DMS114 treated with DMSO at 0.1 percent for 48 hours (cell line): ENCODE results near the gene CFAP54.

Experiments
- DNase-seq: peaks from one replicate; lab custom pipeline; 2025; ENCODE audit not compliant: unreplicated experiment; lab: John Stamatoyannopoulos, UW

The CFAP54 gene

GRCh38 chr12:96814200-96814599 is 324.8 kb downstream of the CFAP54 start:
- no peak for DNase-seq

GRCh38 chr12:96821592-96821991 is 332.2 kb downstream of the CFAP54 start:
- no peak for DNase-seq

- DNase-seq = no peak
Observed at GRCh38 chr12:96822641-96823040, 333.3 kb downstream of the CFAP54 start.

DNA sequence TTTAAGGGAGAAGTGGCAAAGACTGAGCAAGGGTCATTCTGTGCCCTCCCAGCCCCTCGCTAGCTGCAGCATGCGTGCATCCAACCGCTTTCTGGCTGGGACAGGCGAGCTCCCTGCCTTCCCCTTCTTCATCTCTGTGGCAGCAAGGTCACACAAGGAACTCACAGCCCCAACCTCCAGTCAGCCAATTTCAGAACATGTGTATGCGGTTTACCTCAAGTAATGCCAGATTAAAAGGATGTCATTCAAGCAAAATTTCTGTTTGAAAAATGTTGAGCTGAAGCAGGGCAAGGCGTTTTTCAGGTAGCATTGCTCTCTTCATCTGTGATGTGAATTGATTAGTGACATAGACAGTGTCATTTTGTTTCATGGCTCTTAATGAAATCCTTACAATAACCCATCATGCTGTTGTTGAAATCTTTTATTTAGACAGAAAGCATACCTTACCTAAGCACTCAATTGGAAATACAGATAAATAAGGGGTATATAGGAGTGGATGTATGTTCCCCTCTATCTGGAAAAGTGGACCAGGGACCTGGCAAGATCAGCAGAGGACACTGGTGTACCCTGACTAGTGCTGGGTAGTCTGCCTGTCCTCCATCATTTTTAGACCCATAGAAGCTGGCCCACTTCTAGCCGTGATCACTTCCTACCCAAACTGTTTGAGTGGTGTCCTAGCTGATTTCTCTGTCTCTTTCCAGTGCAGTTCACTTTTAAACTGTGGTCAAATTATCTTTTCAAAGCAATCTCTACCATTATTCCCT is 334.9 kb downstream of the CFAP54 start:
- DNase-seq = no peak

- no peak for DNase-seq
Observed at GRCh38 chr12:96824838-96825236, 335.5 kb downstream of the CFAP54 start.

- DNase-seq = no peak
Observed at GRCh38 chr12:96828169-96828789, 338.9 kb downstream of the CFAP54 start.

GRCh38 chr12:96829354-96829753 is 340.0 kb downstream of the CFAP54 start:
- no peak for DNase-seq

- no peak for DNase-seq
Observed at GRCh38 chr12:96831346-96831745, 342.0 kb downstream of the CFAP54 start.

DNA sequence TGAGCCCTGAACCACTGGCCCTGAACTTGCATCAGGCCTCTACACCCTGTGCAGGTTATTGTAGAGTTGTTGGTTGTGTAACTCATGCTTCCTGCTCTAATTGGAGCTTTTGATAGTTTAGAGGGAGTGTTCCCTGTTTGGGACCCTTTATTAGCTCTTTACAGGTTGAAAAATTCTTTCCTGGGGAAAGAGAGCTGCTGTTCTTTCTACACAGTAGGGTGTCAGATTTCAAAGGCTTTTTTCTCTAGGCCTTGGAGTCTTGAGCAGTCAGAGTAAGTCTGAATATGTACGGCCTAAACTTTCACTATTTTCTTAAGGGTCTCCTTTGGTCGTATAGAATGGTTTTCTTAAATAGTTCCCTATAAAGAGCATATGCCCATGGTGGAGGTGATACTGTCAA is 356.9 kb downstream of the CFAP54 start:
- no peak for DNase-seq

DNA sequence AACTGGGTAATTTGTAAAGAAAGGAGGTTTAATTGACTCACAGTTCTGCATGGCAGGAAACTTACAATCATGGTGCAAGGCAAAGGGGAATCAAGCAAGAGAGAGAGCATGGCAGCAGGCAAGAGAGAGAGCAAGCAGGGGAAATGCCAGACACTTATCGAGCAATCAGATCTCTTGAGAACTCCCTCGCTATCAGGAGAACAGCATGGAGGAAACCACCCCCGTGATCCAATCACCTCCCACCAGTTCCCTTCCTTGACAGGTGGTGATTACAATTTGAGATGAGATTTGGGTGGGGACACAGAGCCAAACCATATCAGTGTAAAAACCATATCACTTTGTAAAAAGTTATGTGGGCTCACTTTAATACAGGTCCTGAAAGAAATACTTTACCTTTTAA is 361.3 kb downstream of the CFAP54 start:
- DNase-seq = no peak

GRCh38 chr12:96858162-96858561 is 368.8 kb downstream of the CFAP54 start:
- no peak for DNase-seq

DNA sequence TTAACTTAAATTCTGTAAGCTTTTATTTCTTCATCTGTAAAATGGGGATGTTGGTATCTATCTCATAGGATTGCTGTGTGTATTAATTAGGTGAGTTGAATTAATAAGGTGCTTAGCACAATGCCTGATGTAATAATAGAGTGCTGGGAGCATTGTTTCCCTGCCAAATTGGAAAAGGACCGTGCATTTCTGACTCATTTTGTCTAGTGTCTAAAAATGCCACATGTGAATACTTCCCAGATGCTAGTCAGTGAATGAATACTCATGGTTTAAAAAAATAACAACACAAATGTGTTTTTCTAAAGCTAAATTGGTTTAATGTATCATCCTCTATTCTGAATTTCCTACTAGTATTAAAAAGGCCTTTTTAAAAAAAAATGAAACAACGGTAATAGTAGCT is 372.3 kb downstream of the CFAP54 start:
- no peak for DNase-seq

DNA sequence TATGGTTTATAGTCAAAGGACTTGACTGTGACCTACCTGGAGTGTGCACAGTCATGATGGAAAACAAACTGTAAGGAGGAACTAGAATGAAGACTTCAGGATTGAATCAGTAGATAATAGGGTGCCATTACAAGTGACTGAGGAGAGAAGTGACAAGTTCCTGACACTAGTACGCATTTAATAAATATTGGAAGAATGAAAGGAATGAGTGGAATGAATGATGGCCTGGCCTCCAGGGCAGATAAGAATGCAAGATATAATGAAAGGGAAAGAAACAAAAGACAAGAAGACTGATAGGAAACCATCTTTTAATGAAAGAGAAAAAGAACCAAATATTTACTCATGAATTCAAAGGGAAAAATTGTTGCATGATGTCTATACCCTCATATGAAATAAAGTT is 372.9 kb downstream of the CFAP54 start:
- DNase-seq = no peak

DNA sequence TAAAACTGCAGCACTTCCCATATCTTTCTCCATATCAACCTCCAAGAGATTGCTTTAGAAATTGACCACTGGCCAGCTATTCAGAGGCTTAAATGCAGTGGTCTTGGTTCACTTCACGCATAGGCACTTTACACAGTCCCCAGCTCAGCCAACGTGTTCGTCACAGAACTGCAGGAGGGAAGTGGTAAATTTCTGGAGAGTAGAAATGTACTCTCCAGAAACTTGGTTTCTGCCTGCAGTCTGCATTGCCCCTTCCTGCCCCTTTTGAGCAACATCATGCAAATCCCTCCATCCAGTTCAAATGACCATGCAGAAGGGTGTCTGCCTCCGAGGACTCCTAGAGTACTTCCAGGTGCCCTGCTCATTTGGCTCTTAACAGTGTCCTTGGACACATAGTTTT is 375.0 kb downstream of the CFAP54 start:
- no peak for DNase-seq

- DNase-seq = no peak
Observed at GRCh38 chr12:96866801-96867590, 377.6 kb downstream of the CFAP54 start.

- no peak for DNase-seq
Observed at GRCh38 chr12:96870946-96871345, 381.6 kb downstream of the CFAP54 start.

DNA sequence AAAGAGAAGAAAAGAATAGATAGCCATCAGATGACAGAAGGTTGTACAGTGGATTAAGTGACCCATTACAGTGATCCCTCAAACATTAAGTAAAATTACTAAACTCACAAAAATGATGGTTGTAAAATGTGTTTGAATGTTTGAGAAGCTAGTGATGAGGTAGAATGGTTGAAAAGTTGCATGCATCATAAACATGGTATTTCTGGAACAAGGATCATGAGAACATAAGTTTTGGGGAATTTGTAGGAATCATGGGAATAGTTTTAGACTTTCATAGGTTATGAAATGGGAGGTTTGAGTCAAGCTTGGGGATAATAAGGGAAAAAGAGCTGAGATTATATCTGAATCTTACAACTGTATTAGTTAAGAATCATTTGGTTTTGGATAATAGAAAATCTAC is 383.6 kb downstream of the CFAP54 start:
- DNase-seq = no peak

DNA sequence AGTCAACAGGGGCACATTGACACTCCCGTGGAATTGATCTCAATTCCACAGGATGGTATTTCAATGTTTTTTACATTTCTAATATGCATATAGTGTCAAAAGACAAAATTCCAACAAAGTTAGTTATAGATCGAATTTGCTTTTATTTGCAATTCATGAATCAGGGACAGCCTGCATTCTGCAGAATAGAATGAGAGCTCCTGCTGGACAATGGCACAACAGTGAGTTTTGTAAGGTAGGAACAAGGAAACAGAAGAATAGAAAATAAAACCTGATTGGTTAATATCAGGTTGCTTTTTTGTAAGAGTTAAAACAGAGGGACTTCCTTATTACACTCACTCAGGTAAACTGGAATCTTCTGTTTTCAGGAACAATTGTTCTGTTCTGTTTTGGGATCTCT is 384.8 kb downstream of the CFAP54 start:
- no peak for DNase-seq

DNA sequence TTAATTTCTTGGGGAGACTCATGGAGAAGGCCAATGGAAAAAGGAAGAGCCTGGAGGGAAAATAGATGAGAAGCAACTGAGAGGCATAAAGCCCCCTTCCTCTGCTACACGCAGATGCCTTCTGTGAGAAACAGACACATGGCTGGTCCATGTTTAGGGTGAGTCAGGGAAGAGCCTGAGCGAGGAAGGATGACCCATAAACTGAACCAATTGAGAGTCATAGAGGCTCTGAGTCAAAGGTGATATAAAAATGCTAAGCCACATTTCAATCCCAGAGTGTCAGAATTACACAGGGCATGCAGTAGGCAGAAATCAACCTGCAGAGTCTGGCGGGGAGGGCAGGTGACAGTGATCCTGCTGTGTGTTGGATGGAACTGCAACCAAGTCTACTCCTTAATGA is 387.6 kb downstream of the CFAP54 start:
- DNase-seq = no peak

DNA sequence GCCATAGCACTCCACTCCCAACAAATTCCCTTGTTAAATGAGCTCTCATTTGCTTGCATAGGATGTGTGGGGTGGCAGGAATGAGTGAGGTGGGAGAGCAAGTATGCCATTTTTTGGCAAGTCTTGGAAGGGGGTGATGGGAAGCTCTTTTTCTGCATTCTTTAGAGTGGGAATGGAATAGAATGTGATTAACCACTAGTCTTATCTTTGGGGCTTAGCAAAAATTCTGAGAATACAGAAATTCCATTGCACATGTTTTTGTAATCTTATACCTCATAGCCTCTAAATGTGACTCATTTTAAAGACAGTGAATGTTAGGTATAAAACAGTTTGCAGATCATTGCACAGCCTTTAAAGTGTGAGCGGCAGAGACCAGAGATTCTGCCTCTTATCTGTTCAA is 389.3 kb downstream of the CFAP54 start:
- no peak for DNase-seq

DNA sequence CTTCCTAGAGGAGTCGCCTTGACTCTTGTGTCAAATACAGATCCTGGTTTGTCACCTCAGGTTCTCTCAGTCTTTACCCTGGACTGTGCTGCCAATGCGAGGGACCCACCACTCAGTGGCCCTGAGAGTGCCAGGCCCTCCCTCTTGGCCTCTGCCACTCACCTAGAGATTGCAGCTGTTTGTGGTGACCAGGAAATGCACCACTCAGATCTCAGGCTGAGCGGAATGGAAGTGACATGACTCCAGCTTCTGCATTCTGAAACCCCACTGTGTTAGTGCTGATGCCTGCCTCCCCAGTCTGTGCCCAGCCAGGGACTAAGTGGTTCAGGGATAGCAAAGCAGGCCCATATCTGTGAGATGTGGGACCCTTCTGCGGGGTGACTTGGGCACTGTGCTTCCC is 389.9 kb downstream of the CFAP54 start:
- DNase-seq = no peak

- no peak for DNase-seq
Observed at GRCh38 chr12:96880220-96880619, 390.8 kb downstream of the CFAP54 start.
